Ascending aorta (tissue), 2 donors: ENCODE measurements around the gene SHLD1. TPM values are rescaled to one million over a fixed set of nuclear protein-coding genes. Genes with fewer than 3 reads are reported as not detected.
"Not testable (repeated sequence)": the region's sequence is repeated elsewhere in the genome, so short reads cannot be mapped to it uniquely, and the experiment has no call there.

Source experiments
- DNase-seq, 2 donors: peaks; one replicate each; pipeline ENCODE4 v3.0.0-alpha.2; 2019; ENCODE audit warnings: low spot score in 2 of 2
- H3K27ac ChIP-seq, 2 donors: fragments of 200-600 bp; sonication (generic); one replicate each; pipeline ENCODE4 v1.5.1; 2016 to 2017; ENCODE audit warnings: mild to moderate bottlenecking in 1 of 2
- H3K27me3 ChIP-seq: fragments of 200-600 bp; sonication (generic); one replicate; pipeline ENCODE4 v1.5.1; 2017
- H3K36me3 ChIP-seq, 2 donors: fragments of 200-600 bp; sonication (generic); one replicate each; pipeline ENCODE4 v1.5.1; 2016
- H3K4me1 ChIP-seq, 2 donors: fragments of 200-600 bp; sonication (generic); one replicate each; pipeline ENCODE4 v1.5.1; 2016 to 2017; ENCODE audit warnings: mild to moderate bottlenecking in 1 of 2
- H3K4me3 ChIP-seq, 2 donors: fragments of 200-600 bp; sonication (generic); one replicate each; pipeline ENCODE4 v1.5.1; 2016 to 2017; ENCODE audit warnings: mild to moderate bottlenecking in 1 of 2
- H3K9me3 ChIP-seq, 2 donors: fragments of 200-600 bp; sonication (generic); one replicate each; pipeline ENCODE4 v1.5.1; 2016
- intact Hi-C: fragments of 100-400 bp; cut with DNase I; formaldehyde crosslinking; loops from one replicate; pipeline ENCODE4 v1.15.1; 2023
- total RNA-seq: library from RNA; depleted of rRNA; stranded (reverse); fragments of >200 nt; gene quantifications from one replicate; pipeline ENCODE4 v1.1.0, GENCODE V29; 2016
- TF ChIP-seq, protein P1 (sequence below), 3 experiments: fragments of 200-600 bp in 2 of 3; fragments of 450-650 bp in 1 of 3; sonication (generic) in 2 of 3; IDR thresholded peaks; one replicate each; pipeline ENCODE4 v1.5.1; 2016 to 2019; ENCODE audit warnings: antibody characterized with exemption in 3 of 3, mild to moderate bottlenecking in 1 of 3, moderate library complexity in 1 of 3

The SHLD1 gene, protein sequence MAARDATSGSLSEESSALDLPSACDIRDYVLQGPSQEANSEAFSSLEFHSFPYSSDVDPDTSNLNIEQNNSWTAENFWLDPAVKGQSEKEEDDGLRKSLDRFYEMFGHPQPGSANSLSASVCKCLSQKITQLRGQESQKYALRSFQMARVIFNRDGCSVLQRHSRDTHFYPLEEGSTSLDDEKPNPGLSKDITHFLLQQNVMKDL
- total RNA-seq: not detected

DNA sequence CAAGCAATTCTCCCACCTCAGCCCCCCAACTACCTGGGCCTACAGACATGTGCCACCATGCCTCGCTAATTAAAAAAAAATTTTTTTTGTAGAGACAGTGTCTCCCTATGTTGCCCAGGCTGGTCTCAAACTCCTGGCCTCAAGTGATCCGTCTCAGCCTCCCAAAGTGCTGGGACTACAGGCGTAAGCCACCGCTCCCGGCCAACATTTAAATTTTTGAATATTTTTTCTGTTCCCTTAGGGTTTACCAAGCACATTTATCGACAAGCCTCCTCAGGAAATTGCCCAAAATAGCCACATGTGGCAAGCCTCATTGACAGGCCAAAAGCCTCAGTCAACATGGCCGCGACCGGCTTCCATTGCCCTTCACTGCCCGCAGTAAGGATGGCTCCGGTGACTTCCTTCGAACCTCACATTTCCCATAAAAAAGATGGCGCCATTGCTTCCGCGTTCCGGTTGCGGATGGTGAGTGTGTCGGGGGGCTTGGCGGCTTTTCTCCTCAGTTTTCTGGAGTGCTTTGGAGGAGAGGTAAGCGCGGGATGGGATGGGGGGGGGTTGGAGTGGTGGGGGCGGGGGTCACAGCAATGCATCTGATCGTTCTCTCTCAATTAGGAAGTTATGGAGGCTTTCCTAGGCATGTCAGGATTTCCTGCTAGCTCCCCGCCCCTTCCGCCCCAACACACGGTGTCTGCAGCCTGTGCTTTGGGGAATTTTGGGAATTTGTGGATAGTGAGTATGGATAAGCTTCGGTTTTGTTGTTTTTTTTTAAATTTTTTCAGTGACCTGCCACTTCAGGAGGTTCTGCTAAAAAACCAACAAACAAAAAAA lies at the start of gene SHLD1:
Gene SHLD1, plus strand, starts transcription at position 450 of the 828 bp plus-strand sequence. CDS start 22,465 bp downstream, outside the sequence.
- H3K4me3 ChIP-seq: peak within 1 kb of the TSS; percentile 61 to 69
- peak within 1 kb of the TSS; percentile 80 to 86 for H3K27ac ChIP-seq
- H3K27me3 ChIP-seq: no peaks in the 10 kb centered on the region
- peaks cover 0 to 6% of the 10 kb centered on the region in 2 donors for H3K4me1 ChIP-seq
- intact Hi-C loops: loop anchor here (1.0 kb wide), 1 partner anchor 200 kb away; the partner anchor contains the start of genes MCM8 and TRMT6
- no peaks in the 10 kb centered on the region for H3K9me3 ChIP-seq
- TF ChIP-seq, protein P1, sequence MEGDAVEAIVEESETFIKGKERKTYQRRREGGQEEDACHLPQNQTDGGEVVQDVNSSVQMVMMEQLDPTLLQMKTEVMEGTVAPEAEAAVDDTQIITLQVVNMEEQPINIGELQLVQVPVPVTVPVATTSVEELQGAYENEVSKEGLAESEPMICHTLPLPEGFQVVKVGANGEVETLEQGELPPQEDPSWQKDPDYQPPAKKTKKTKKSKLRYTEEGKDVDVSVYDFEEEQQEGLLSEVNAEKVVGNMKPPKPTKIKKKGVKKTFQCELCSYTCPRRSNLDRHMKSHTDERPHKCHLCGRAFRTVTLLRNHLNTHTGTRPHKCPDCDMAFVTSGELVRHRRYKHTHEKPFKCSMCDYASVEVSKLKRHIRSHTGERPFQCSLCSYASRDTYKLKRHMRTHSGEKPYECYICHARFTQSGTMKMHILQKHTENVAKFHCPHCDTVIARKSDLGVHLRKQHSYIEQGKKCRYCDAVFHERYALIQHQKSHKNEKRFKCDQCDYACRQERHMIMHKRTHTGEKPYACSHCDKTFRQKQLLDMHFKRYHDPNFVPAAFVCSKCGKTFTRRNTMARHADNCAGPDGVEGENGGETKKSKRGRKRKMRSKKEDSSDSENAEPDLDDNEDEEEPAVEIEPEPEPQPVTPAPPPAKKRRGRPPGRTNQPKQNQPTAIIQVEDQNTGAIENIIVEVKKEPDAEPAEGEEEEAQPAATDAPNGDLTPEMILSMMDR (IDR thresholded peaks at IDR 0.05): no peak
- peak; percentile 45 to 89 for DNase-seq
- H3K36me3 ChIP-seq: no peaks in the 10 kb centered on the region

DNA sequence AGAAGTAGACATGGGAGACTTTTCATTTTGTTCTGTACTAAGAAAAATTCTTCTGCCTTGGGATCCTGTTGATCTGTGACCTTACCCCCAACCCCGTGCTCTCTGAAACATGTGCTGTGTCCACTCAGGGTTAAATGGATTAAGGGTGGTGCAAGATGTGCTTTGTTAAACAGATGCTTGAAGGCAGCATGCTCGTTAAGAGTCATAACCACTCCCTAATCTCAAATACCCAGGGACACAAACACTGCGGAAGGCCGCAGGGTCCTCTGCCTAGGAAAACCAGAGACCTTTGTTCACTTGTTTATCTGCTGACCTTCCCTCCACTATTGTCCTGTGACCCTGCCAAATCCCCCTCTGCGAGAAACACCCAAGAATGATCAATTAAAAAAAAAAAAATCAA lies 47.9 kb upstream of the SHLD1 start:
- H3K27me3 ChIP-seq, H3K36me3 ChIP-seq, H3K27ac ChIP-seq, H3K9me3 ChIP-seq, intact Hi-C loops, H3K4me3 ChIP-seq, H3K4me1 ChIP-seq, DNase-seq: not testable (repeated sequence)

DNA sequence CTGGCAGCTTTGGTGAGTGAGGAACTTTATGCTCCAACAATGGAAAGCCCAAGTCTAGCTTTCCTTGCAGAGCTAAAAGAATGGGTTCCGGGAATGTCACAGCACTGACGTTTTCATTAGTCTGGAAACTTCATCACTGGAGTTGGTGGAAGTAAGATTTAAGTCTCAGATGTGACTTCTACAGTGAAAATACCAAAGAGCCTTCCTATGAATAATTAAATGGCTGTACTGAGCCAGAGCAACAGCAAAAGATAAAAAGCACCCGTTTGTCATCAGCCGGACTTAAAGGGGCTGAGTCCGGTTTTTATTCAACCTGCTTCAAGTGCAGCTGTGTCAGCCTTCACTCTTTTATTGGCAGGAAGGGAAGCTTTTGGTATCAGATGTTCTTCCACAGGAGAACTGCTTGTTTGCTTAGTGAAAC lies 46.5 kb upstream of the SHLD1 start:
- DNase-seq: no peak
- Histone ChIP-seq H3K27me3 (no peaks in the 10 kb centered on the region), H3K4me3 (no peak overlapping the region), H3K27ac (no peak overlapping the region), H3K9me3 (no peaks in the 10 kb centered on the region), H3K36me3 (no peaks in the 10 kb centered on the region), H3K4me1 (no peaks in the 10 kb centered on the region)
- intact Hi-C loops: no loop called here
- TF ChIP-seq, protein P1 (IDR thresholded peaks at IDR 0.05): no peak

DNA sequence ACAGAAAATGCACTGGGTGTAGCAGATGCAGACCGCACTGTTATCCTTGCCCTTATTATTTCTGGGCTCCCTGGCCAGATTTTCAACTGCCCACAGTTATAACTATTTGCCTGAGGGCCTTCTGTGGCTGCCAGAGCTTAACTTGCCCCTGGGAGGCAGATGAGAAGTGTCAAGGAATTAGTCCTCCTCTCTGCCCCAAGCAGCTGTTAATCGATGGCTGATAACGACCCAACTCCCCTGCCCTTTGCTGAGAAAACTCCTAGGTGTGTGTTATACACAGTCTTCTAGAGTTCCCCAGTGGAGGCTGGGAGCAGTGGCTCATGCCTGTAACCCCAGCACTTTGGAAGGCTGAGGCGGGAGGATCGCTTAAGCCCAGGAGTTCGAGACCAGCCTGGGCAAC lies 44.4 kb upstream of the SHLD1 start:
- Histone ChIP-seq H3K4me1 (no peaks in the 10 kb centered on the region), H3K27me3 (no peaks in the 10 kb centered on the region), H3K4me3 (no peak overlapping the region), H3K9me3 (no peaks in the 10 kb centered on the region), H3K27ac (no peak overlapping the region), H3K36me3 (no peaks in the 10 kb centered on the region)
- DNase-seq: no peak
- TF ChIP-seq, protein P1 (IDR thresholded peaks at IDR 0.05): no peak
- intact Hi-C loops: no loop called here

DNA sequence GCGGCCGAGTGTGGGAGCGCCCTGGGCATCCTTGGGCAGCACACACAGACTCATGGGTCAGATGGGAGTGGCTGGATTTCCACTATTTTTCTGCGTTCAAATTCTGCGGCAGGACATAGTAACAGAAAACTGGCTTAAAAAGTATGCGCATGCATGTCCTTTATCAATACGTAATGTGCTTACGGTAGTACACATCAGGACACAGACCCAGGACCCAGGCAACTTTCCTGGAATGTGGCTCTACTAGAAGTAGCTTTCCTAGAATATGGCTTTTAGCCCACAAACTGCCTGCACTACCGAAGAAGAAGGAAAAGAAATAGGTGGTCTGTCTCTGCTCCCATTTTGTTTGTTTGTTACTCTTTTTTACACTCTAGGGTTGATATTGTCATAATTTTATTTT lies 43.4 kb upstream of the SHLD1 start:
- H3K4me1 ChIP-seq: no peaks in the 10 kb centered on the region
- intact Hi-C loops: no loop called here
- H3K4me3 ChIP-seq: no peak overlapping the region
- no peaks in the 10 kb centered on the region for H3K36me3 ChIP-seq
- TF ChIP-seq, protein P1 (IDR thresholded peaks at IDR 0.05): no peak
- DNase-seq: no peak
- H3K27me3 ChIP-seq: no peaks in the 10 kb centered on the region
- H3K27ac ChIP-seq: no peak overlapping the region
- H3K9me3 ChIP-seq: no peaks in the 10 kb centered on the region

DNA sequence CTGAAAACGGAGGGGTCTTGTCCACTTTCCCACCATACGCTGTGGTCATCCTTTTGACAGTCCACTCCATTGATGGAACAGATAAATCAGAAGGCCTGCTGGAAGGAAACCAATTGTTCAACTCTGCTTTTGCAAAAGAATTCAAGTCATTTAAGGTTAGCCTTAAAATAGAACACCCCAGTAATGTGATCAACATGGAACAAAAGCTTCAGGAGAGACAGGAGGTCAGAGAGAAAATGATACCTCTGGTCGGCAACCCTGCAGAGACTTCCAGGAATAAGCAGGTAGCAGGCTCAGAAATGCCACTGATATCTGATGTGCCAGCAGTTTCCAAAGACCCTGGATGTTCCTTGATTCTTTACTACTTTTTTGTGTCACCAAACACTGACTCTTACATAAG lies 39.6 kb upstream of the SHLD1 start:
- H3K27me3 ChIP-seq: no peaks in the 10 kb centered on the region
- no peaks in the 10 kb centered on the region for H3K36me3 ChIP-seq
- no peak overlapping the region for H3K27ac ChIP-seq
- DNase-seq: no peak
- TF ChIP-seq, protein P1 (IDR thresholded peaks at IDR 0.05): no peak
- no peaks in the 10 kb centered on the region for H3K4me1 ChIP-seq
- H3K4me3 ChIP-seq: no peak overlapping the region
- no peaks in the 10 kb centered on the region for H3K9me3 ChIP-seq
- intact Hi-C loops: no loop called here
